Mucosa of descending colon (tissue), 3 donors: Measurements from ENCODE around the gene SGSH. TPM values are rescaled to one million over a fixed set of nuclear protein-coding genes. Genes with fewer than 3 reads are reported as not detected.

Experiments
- ATAC-seq: fragments of 200-7000 bp; cut with Tn5 transposase; one replicate; pipeline ENCODE4 v1.9.1; 2020; ENCODE audit warnings: mild to moderate bottlenecking, moderate library complexity
- DNase-seq, 3 donors: peaks; one replicate each; pipeline ENCODE4 v3.0.0-alpha.2; 2020
- H3K36me3 ChIP-seq: fragments of 200-600 bp; one replicate; pipeline ENCODE4 v1.8.0; 2021; ENCODE audit warnings: low read depth, mild to moderate bottlenecking
- H3K4me1 ChIP-seq: fragments of 200-600 bp; one replicate; pipeline ENCODE4 v1.8.0; 2021; ENCODE audit warnings: low read depth, mild to moderate bottlenecking
- H3K4me3 ChIP-seq: fragments of 200-600 bp; one replicate; pipeline ENCODE4 v1.8.0; 2021; ENCODE audit warnings: mild to moderate bottlenecking
- H3K9me3 ChIP-seq: fragments of 200-600 bp; one replicate; pipeline ENCODE4 v1.8.0; 2021; ENCODE audit warnings: mild to moderate bottlenecking
- intact Hi-C, 2 donors: fragments of 100-400 bp; cut with DNase I in 1 of 2; cut with micrococcal nuclease in 1 of 2; formaldehyde crosslinking; loops; one replicate each; pipeline versions ENCODE4 v1.11.0 to v1.11.1; 2022; cut with DNase I, micrococcal nuclease
- total RNA-seq, 3 donors: library from RNA; stranded (reverse); fragmentation: NEBNext Ultra II Directional in 2 of 3; extraction: Animal tissue kit (Norgen Biotek cat#: 25700) in 2 of 3; gene quantifications; one replicate each; pipeline versions ENCODE4 v1.2.1 to v1.2.4, GENCODE V29; 2021 to 2023
- TF ChIP-seq, protein P1 (sequence below): fragments of 200-600 bp; IDR thresholded peaks from one replicate; pipeline ENCODE4 v1.8.0; 2022; ENCODE audit warnings: antibody characterized with exemption, mild to moderate bottlenecking
- donor health status: DM: no; HTN: no; CAD: no; lungs with moderate emphysema.
- donor health status: DM: no; HTN: no; CAD: no.
- donor health status: DM: no; HTN: yes; CAD: no.

SGSH gene
- total RNA-seq, 3 donors from 2014 or later, result 39.7 to 44.8 (median 42.5) TPM

DNA sequence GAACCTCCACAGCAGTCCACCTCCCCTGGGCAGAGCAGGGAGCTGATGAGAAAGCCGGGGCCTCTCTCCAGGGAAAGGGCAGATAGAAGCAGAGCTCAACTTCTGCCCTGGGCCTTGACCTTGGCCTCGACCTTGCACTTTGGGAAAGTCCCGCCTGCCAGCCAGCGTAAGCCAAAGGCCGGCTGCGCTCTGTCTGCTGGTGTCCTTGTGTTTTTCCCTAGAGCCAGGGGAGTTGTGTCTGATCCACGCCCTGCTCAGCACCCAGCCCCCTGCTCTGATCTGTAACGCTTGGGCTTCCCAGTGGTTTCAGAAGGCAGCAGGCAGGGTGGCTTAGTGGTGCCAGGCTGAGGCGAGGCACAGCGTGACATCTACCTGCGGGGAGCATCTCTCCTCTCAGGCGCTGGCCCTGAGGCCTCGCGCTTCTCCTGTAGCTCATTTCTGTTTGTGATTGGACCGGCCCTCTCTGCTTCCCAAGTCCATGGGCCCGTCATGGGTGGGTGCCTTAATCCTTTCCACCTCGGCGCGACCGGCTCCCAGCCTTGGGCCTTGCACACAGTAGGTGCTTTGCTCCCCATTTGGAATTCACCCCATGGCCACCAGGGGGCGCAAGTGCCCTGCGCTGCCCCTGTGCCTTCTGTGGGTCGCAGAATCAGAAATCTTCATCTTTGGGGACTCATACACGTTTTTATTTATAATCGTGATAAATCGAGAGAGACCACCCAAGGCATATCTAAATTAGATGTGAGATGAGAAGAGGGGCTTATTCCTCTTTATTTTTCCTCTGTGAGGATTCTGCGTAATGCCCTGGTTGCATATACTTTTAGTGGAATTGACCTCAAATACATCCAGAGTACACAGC is 24.2 kb downstream of the SGSH start:
- ATAC-seq (no peak), DNase-seq (peak in 2 of 3 donors; percentile 25 to 42)
- H3K4me1 ChIP-seq, result no peaks in the 10 kb centered on the region
- TF ChIP-seq, protein P1, sequence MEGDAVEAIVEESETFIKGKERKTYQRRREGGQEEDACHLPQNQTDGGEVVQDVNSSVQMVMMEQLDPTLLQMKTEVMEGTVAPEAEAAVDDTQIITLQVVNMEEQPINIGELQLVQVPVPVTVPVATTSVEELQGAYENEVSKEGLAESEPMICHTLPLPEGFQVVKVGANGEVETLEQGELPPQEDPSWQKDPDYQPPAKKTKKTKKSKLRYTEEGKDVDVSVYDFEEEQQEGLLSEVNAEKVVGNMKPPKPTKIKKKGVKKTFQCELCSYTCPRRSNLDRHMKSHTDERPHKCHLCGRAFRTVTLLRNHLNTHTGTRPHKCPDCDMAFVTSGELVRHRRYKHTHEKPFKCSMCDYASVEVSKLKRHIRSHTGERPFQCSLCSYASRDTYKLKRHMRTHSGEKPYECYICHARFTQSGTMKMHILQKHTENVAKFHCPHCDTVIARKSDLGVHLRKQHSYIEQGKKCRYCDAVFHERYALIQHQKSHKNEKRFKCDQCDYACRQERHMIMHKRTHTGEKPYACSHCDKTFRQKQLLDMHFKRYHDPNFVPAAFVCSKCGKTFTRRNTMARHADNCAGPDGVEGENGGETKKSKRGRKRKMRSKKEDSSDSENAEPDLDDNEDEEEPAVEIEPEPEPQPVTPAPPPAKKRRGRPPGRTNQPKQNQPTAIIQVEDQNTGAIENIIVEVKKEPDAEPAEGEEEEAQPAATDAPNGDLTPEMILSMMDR, result peak; percentile 66
- no peaks in the 10 kb centered on the region for H3K9me3 ChIP-seq
- H3K36me3 ChIP-seq, result no peaks in the 10 kb centered on the region
- H3K4me3 ChIP-seq, result no peak overlapping the region
- intact Hi-C loops, result no loop called here

DNA sequence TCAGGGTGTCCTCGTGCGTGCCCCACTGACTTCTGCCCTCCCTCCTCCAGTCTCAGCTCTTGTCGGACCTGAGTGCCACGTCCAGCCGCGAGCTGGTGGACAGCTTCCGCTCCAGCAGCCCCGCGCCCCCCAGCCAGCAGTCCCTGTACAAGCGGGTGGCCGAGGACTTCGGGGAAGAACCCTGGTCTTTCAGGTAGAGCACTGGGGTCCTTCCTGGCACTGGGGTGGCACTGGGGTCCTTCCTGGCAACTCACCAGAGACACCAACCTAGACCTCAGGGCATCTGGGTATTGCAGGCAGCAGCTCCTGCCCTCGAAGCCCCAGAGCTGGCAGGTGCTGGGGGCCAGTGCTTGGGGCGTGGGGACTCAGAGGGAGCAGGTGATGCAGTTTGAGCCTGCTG is 25.0 kb downstream of the SGSH start:
- H3K9me3 ChIP-seq, result no peaks in the 10 kb centered on the region
- H3K4me3 ChIP-seq, result no peak overlapping the region
- no peak for DNase-seq
- H3K36me3 ChIP-seq, result no peaks in the 10 kb centered on the region
- intact Hi-C loops, result no loop called here
- TF ChIP-seq, protein P1, result no peak
- ATAC-seq, result no peak
- no peaks in the 10 kb centered on the region for H3K4me1 ChIP-seq

DNA sequence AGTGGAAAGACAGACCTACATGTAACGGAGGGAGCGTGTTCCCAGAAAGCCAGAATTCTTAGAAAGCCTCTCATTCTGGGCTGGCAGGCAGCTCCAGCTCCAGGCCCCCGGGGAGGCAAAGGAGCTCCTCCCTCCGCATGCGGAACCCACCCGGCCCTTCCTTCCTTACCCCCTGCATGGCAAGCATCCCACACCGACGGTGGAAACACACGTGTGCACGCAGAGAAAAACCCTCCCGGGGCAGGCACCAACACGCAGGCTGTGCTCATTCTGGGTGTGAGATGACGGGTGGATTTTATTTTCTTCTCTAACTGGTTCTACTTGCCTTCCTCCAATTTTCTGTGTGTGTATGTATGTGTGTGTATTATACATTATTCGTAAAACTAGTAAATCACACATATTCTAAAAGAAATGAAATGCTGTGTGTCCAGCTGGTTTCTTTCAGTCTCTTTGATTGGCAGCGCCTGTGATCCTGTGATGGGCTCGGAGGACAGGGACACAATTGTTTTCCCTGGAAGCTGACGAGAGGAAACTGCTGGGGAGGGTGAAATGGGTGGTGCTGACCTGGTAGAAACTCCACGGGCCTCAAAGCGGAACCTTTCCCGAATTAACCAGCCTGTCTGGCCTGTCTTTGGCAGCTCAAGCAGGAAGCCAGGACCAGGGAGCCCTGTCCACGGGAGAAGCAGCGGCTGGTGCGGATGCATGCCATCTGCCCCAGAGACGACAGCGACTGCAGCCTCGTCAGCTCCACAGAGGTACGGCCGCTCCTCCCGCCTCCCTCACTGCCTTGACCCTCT is 28.1 kb downstream of the SGSH start:
- intact Hi-C loops, result no loop called here
- TF ChIP-seq, protein P1, result no peak
- Histone ChIP-seq H3K4me1 (peaks cover 5% of the 10 kb centered on the region), H3K36me3 (no peaks in the 10 kb centered on the region), H3K4me3 (no peak overlapping the region), H3K9me3 (no peaks in the 10 kb centered on the region)
- DNase-seq (no peak), ATAC-seq (peak; percentile 28)

DNA sequence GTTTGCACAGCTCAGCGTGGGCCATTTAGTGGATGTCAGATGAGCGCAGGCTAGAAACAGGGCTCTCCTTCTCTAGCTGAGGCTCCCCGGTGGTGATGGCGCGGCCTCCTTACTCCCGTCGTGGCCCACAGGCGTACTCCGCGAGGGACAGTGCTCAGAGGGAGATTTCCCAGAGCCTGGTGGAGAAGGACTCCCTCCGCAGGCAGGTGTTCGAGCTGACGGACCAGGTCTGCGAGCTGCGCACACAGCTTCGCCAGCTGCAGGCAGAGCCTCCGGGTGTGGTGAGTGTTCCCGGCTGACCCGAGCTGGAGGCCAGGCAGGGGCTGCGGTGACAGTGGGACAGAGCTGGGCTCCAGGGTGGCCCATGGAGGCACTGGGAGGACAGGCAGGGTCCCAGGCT is 28.9 kb downstream of the SGSH start:
- peaks cover 5% of the 10 kb centered on the region for H3K4me1 ChIP-seq
- TF ChIP-seq, protein P1, result no peak
- H3K4me3 ChIP-seq, result no peak overlapping the region
- ATAC-seq (no peak), DNase-seq (no peak)
- no peaks in the 10 kb centered on the region for H3K9me3 ChIP-seq
- intact Hi-C loops, result no loop called here
- no peaks in the 10 kb centered on the region for H3K36me3 ChIP-seq

DNA sequence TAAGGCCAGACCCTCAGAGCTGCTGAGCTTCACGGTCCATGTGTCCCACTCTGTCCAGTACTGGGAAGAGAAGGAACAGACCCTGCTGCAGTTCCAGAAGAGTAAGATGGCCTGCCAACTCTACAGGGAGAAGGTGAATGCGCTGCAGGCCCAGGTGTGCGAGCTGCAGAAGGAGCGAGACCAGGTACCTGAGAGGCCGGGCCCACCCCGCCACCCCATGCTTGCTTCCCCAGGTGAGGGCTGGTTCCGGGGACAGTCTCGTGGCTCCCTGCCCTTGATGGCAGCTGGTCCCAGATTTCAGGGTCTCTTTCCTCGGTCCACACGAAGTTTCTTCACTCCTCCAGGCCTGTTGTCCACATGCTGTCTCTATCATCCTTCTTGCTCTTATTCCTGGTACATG is 29.4 kb downstream of the SGSH start:
- DNase-seq (no peak), ATAC-seq (no peak)
- TF ChIP-seq, protein P1, result no peak
- H3K9me3 ChIP-seq, result no peaks in the 10 kb centered on the region
- H3K4me1 ChIP-seq, result peaks cover 5% of the 10 kb centered on the region
- intact Hi-C loops, result no loop called here
- H3K4me3 ChIP-seq, result no peak overlapping the region
- no peaks in the 10 kb centered on the region for H3K36me3 ChIP-seq
